ENCODE data around the gene CYP39A1.

Gene CYP39A1

DNA sequence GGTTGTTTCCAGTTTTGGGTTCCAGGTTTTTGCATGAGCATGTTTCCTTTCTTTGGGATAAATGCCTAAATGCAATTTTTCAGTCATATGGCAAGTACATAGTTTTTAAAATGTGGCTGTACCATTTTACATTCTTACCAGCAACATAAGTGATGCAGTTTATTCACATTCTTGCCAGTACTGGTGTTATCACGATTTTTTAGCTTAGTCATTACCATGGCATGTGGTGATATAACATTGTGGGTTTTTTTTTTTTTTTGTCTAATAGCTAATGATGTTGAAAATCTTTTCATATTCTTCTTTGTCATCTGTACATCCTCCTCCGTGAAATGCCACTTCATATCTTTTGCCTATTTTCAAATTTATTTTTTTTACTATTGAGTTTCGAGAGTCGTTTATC lies 32.2 kb upstream of the CYP39A1 start:
- no peak for DNase-seq (ENCODE audit: insufficient read length, low spot score)
- no peak for FAIRE-seq
- TF ChIP-seq POU2F2 (IDR thresholded peaks at IDR 0.05; ENCODE audit: low read depth, low read length) (no peak), POLR2AphosphoS5 (IDR thresholded peaks at IDR 0.05; ENCODE audit: low read depth, low read length) (no peak), POLR2A (IDR thresholded peaks at IDR 0.05; ENCODE audit: low read depth, low read length) (no peak), SPI1 (IDR thresholded peaks at IDR 0.05; ENCODE audit: low read depth, low read length) (no peak), PAX5 (IDR thresholded peaks at IDR 0.05; ENCODE audit: insufficient read depth, low read length, severe bottlenecking) (no peak), TAF1 (IDR thresholded peaks at IDR 0.05; ENCODE audit: low read depth, low read length) (no peak)

DNA sequence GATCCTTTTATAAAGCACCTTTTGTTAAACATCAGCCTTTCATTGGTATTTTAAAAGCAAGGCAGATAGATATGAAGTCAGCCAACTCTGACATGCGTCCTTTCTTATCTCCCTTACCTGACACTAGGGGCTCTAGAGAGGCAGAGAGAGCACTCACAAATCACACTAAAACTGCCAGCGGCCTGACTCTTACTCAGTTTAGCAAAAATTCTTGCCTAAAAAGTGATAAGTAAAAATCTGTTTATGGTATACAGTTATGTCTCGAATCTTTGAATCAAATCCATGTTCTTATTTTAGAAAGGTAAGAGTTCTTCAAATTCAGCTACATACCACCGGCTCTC lies 24.7 kb upstream of the CYP39A1 start:
- FAIRE-seq (no peak), DNase-seq (ENCODE audit: insufficient read length, low spot score) (no peak)
- TF ChIP-seq SPI1 (IDR thresholded peaks at IDR 0.05; ENCODE audit: low read depth, low read length) (no peak), TAF1 (IDR thresholded peaks at IDR 0.05; ENCODE audit: low read depth, low read length) (no peak), POLR2AphosphoS5 (IDR thresholded peaks at IDR 0.05; ENCODE audit: low read depth, low read length) (no peak), POLR2A (IDR thresholded peaks at IDR 0.05; ENCODE audit: low read depth, low read length) (no peak), PAX5 (IDR thresholded peaks at IDR 0.05; ENCODE audit: insufficient read depth, low read length, severe bottlenecking) (no peak), POU2F2 (IDR thresholded peaks at IDR 0.05; ENCODE audit: low read depth, low read length) (no peak)

DNA sequence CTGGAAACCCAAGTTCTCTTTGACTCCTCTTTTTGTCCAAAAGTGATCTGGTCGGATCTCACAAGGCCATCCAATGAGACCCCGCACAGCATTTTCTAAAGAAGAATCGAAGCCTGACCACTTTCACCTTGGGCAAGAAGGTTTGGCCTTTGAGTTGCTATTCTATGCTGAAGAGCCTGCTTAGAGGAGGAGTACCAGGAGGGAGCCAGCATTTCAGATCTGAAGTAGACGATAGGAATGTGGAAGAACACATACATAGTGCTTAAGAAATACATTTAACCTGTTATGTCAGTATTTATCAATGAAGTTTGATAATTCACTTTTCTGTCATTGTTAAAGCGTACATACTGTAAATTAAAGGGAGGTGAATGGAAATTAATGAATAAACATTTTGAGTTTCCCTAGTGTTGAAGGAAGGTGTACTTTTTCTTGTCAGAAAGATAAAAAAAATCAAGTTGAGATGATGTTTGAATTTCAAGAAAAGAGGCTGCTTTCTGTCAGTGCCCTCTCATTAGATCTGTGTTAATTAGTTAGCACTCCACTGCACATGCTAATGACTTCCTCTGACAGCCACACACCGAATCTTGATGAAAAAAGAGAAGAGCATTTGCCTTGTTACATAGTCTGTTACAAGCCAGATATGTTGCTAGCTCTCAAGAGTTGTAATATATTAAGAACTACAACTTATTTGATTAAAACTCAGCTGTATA lies 24.1 kb upstream of the CYP39A1 start:
- no peak for DNase-seq (ENCODE audit: insufficient read length, low spot score)
- TF ChIP-seq POU2F2 (IDR thresholded peaks at IDR 0.05; ENCODE audit: low read depth, low read length) = no peak
- TF ChIP-seq POLR2AphosphoS5 (IDR thresholded peaks at IDR 0.05; ENCODE audit: low read depth, low read length) = no peak
- no peak for TF ChIP-seq SPI1 (IDR thresholded peaks at IDR 0.05; ENCODE audit: low read depth, low read length)
- no peak for TF ChIP-seq TAF1 (IDR thresholded peaks at IDR 0.05; ENCODE audit: low read depth, low read length)
- no peak for TF ChIP-seq POLR2A (IDR thresholded peaks at IDR 0.05; ENCODE audit: low read depth, low read length)
- TF ChIP-seq PAX5 (IDR thresholded peaks at IDR 0.05; ENCODE audit: insufficient read depth, low read length, severe bottlenecking) = no peak
- no peak for FAIRE-seq

DNA sequence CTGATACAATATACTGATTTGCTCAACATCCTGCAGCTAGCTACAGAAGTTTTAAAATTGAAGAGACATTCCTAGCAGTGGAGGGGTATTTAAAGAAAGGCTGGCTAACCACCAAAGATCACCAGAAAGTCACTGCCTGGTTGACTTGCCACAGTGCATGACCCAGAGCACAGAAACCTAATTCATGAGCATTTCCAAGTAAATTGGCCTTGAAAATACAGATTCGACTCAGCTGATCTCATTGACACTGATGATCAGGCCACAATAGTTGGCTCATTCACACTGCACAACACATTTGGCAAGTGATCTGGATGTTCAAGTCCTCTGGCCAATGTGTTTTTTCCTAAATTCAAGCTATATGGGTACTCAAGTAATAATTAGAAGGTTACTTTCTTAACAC lies 21.8 kb upstream of the CYP39A1 start:
- TF ChIP-seq POLR2AphosphoS5 (IDR thresholded peaks at IDR 0.05; ENCODE audit: low read depth, low read length) (no peak), TAF1 (IDR thresholded peaks at IDR 0.05; ENCODE audit: low read depth, low read length) (no peak), SPI1 (IDR thresholded peaks at IDR 0.05; ENCODE audit: low read depth, low read length) (no peak), POLR2A (IDR thresholded peaks at IDR 0.05; ENCODE audit: low read depth, low read length) (no peak), PAX5 (IDR thresholded peaks at IDR 0.05; ENCODE audit: insufficient read depth, low read length, severe bottlenecking) (no peak), POU2F2 (IDR thresholded peaks at IDR 0.05; ENCODE audit: low read depth, low read length) (no peak)

DNA sequence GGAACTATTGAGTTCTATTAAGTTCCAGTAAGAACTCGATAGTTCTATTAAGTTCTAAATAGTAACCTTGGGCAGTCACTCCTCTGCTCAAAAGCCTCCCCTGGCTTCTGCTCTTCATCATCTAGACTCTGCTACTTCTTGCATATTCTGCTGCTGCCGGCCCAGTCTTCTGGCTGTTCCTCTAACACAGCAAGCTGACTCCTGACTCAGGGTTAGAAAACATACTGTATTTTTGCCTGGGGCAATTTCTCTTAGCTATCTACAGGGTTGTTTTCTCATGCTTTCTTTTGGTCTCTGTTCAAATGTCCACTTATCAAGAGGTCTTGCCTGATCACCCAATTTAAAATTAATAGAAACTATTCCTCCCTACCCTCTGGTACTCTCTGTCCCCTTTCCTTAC lies 14.8 kb upstream of the CYP39A1 start:
- TF ChIP-seq POLR2A (IDR thresholded peaks at IDR 0.05; ENCODE audit: low read depth, low read length) (no peak), POU2F2 (IDR thresholded peaks at IDR 0.05; ENCODE audit: low read depth, low read length) (no peak), SPI1 (IDR thresholded peaks at IDR 0.05; ENCODE audit: low read depth, low read length) (no peak), POLR2AphosphoS5 (IDR thresholded peaks at IDR 0.05; ENCODE audit: low read depth, low read length) (no peak), TAF1 (IDR thresholded peaks at IDR 0.05; ENCODE audit: low read depth, low read length) (no peak), PAX5 (IDR thresholded peaks at IDR 0.05; ENCODE audit: insufficient read depth, low read length, severe bottlenecking) (no peak)
- no peak for DNase-seq (ENCODE audit: insufficient read length, low spot score)
- FAIRE-seq = no peak

More for the DNA sequence above, 21.8 kb upstream of the CYP39A1 start:
- no peak for DNase-seq (ENCODE audit: insufficient read length, low spot score)
- no peak for FAIRE-seq

DNA sequence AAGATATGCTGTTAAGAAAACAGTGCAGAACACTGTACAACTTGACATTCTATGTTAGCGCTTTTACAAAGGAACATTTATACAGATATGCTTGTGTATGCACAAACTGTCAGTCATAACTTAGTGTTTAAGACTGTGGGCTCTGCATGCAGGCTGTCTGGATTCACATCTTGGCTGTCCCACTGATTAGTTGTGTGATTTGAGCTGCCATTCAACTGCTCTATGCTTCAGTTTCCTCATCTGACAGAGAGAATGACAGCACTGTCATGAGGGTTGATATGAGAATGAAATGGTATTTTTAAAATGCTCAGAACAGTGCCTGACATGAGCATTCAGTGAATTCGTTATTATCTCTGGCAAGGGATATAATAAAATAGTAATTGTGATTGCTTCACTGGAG lies 8.9 kb upstream of the CYP39A1 start:
- TF ChIP-seq POLR2A (IDR thresholded peaks at IDR 0.05; ENCODE audit: low read depth, low read length) (no peak), SPI1 (IDR thresholded peaks at IDR 0.05; ENCODE audit: low read depth, low read length) (no peak), TAF1 (IDR thresholded peaks at IDR 0.05; ENCODE audit: low read depth, low read length) (no peak), POU2F2 (IDR thresholded peaks at IDR 0.05; ENCODE audit: low read depth, low read length) (no peak), PAX5 (IDR thresholded peaks at IDR 0.05; ENCODE audit: insufficient read depth, low read length, severe bottlenecking) (no peak), POLR2AphosphoS5 (IDR thresholded peaks at IDR 0.05; ENCODE audit: low read depth, low read length) (no peak)
- DNase-seq (ENCODE audit: insufficient read length, low spot score) (no peak), FAIRE-seq (no peak)

DNA sequence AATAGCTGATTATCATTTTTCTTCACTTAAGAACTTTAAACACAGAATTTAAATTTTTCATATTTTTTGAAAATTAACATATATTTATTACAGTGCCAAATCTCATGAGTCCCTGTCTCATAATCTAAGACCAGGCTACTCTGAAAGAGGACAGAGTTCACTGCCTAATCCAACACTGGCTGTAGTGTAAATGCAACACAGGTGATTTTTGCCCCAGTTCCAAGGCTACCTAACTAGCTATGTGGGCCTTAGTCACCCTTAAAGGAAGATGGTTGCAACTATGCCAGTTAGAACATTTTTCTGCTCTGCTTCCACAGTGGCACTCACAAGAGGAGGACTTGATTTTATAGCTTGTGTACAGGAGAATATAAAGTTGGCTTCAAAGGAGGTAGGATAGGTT lies 5.0 kb upstream of the CYP39A1 start:
- DNase-seq (ENCODE audit: insufficient read length, low spot score) (no peak), FAIRE-seq (no peak)
- no peak for TF ChIP-seq POU2F2 (IDR thresholded peaks at IDR 0.05; ENCODE audit: low read depth, low read length)
- no peak for TF ChIP-seq POLR2A (IDR thresholded peaks at IDR 0.05; ENCODE audit: low read depth, low read length)
- no peak for TF ChIP-seq SPI1 (IDR thresholded peaks at IDR 0.05; ENCODE audit: low read depth, low read length)
- TF ChIP-seq POLR2AphosphoS5 (IDR thresholded peaks at IDR 0.05; ENCODE audit: low read depth, low read length) = no peak
- no peak for TF ChIP-seq TAF1 (IDR thresholded peaks at IDR 0.05; ENCODE audit: low read depth, low read length)
- no peak for TF ChIP-seq PAX5 (IDR thresholded peaks at IDR 0.05; ENCODE audit: insufficient read depth, low read length, severe bottlenecking)

DNA sequence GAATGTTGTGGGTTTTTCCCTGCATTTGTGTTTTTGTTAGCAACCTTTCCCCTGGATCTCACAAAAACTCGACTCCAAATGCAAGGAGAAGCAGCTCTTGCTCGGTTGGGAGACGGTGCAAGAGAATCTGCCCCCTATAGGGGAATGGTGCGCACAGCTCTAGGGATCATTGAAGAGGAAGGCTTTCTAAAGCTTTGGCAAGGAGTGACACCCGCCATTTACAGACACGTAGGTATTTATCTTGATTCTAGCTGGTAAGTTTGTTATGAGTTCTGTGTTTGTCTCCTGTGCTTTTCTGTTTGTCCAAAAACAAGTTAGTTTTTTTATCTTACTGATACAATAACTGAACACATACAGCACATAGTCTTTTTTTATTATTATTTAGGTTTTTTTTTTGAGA lies 3.2 kb upstream of the CYP39A1 start:
- no peak for DNase-seq (ENCODE audit: insufficient read length, low spot score)
- no peak for FAIRE-seq
- TF ChIP-seq PAX5 (IDR thresholded peaks at IDR 0.05; ENCODE audit: insufficient read depth, low read length, severe bottlenecking) = no peak
- TF ChIP-seq POLR2AphosphoS5 (IDR thresholded peaks at IDR 0.05; ENCODE audit: low read depth, low read length) = no peak
- TF ChIP-seq SPI1 (IDR thresholded peaks at IDR 0.05; ENCODE audit: low read depth, low read length) = no peak
- no peak for TF ChIP-seq TAF1 (IDR thresholded peaks at IDR 0.05; ENCODE audit: low read depth, low read length)
- TF ChIP-seq POLR2A (IDR thresholded peaks at IDR 0.05; ENCODE audit: low read depth, low read length) = no peak
- no peak for TF ChIP-seq POU2F2 (IDR thresholded peaks at IDR 0.05; ENCODE audit: low read depth, low read length)

DNA sequence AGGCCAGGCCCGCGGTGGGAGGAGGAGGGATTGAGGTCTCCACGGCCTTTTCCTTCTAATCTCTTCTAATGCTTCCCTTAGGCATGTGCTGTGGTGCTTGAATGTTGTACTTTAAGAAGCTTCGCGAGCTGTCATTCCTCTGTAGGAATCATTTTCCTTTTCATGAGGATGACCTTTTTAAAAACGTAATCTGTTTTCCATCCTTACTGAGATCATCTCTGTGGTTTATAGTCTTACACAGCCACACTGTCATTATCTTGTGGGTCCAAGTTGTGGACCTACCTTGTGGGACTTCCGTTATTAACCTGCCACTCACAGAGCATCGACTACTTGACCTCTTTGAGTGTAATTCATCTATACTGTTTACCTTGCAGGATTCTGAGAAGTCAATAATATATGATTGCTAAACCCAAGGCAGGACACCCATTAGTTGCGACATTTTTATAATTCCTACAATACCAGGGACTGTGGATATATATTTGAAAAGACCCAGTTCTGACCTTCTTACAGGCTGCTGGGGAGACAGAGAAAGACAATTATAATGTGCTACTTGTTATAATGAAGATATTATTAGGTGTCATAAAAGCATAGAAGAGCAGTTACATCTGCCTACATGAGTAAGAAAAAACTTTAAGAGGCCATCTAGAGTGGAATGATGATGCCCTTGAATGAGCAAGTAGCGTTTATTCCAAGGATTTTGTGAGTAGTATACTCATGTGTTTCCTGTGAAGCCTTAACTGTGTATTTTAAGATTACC lies 999 bp upstream of the CYP39A1 start:
- DNase-seq (ENCODE audit: insufficient read length, low spot score) (no peak), FAIRE-seq (no peak)
- TF ChIP-seq POLR2AphosphoS5 (IDR thresholded peaks at IDR 0.05; ENCODE audit: low read depth, low read length) (no peak), TAF1 (IDR thresholded peaks at IDR 0.05; ENCODE audit: low read depth, low read length) (no peak), POU2F2 (IDR thresholded peaks at IDR 0.05; ENCODE audit: low read depth, low read length) (no peak), POLR2A (IDR thresholded peaks at IDR 0.05; ENCODE audit: low read depth, low read length) (no peak)

Measured in GM12891 (cell line).